ENCODE results near the gene RFX5. TPM values are rescaled to one million over a fixed set of nuclear protein-coding genes. Genes with fewer than 3 reads are reported as not detected.

The RFX5 gene
- total and polyA plus RNA-seq, 9 of the 15 experiments (the other 6 are each of a cell fraction or from before 2014, with no cell fraction given): 3.8 to 48.2 (median 32.2) TPM

DNA sequence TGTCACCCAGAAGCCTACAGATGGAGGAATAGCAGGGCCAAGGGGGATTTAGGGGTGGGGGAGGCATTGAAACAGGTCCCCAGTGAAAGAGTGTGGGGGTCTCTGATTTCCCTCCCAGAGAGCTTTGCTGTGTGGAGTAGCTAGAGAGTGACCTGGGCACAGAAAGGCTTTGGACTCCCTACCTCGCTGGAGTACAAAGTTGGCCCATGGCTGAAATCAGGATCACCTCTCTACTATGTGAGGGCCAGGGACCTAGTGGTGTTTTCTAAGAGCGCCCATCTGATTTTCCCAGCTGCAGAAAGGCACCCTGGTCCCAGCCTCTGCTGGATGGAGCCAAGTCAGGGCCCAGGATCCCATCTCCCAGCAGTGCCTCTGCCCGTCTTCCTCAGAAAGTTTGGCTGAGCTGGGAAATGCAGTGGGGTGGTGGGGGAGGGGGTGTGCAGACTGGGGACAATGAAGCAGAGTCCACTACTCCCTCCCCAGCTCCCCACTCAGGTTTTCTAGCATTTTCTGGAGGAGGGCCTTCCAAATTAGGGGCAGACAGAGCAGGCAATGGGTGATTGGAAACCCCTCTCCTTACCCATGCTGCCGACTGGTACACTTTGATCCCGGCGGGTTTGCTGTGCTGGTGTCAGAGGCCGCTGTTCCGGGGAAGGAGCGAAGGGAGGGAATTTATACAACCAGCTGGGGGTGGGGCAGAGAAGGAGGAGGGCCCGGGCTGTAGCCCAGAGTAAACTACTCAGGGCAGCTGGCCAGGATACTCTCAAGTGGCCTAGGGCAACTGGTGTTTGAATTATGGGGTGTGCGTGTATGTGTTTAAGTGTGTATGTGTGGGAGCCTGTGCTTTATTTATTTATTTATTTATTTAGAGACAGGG lies 25.2 kb upstream of the RFX5 start, which contains the start of gene SELENBP1 (continued):
- TF ChIP-seq, protein P1, sequence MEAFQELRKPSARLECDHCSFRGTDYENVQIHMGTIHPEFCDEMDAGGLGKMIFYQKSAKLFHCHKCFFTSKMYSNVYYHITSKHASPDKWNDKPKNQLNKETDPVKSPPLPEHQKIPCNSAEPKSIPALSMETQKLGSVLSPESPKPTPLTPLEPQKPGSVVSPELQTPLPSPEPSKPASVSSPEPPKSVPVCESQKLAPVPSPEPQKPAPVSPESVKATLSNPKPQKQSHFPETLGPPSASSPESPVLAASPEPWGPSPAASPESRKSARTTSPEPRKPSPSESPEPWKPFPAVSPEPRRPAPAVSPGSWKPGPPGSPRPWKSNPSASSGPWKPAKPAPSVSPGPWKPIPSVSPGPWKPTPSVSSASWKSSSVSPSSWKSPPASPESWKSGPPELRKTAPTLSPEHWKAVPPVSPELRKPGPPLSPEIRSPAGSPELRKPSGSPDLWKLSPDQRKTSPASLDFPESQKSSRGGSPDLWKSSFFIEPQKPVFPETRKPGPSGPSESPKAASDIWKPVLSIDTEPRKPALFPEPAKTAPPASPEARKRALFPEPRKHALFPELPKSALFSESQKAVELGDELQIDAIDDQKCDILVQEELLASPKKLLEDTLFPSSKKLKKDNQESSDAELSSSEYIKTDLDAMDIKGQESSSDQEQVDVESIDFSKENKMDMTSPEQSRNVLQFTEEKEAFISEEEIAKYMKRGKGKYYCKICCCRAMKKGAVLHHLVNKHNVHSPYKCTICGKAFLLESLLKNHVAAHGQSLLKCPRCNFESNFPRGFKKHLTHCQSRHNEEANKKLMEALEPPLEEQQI (IDR thresholded peaks at IDR 0.05): no peak
- TF ChIP-seq GTF2B (IDR thresholded peaks at IDR 0.05; ENCODE audit: extremely low read depth, insufficient read length) (no peak), ATF6 (CRISPR knock-in tag; IDR thresholded peaks at IDR 0.05) (no peak), ZNF3 (CRISPR knock-in tag; IDR thresholded peaks at IDR 0.05) (no peak), EWSR1 (IDR thresholded peaks at IDR 0.05; ENCODE audit: borderline replicate concordance, low read depth, partially characterized antibody) (no peak), ILK (tag; IDR thresholded peaks at IDR 0.05; ENCODE audit: borderline replicate concordance, low read depth) (no peak), IRF2 (CRISPR knock-in tag; IDR thresholded peaks at IDR 0.05) (no peak), STAT6 (CRISPR knock-in tag; IDR thresholded peaks at IDR 0.05) (no peak), NBN (IDR thresholded peaks at IDR 0.05; ENCODE audit: low read depth) (peak; percentile 50; the same call in 1 of the 2 replicates), MAX (CRISPR knock-in tag; IDR thresholded peaks at IDR 0.05) (no peak), PRMT5 (CRISPR knock-in tag; IDR thresholded peaks at IDR 0.05) (no peak), KAT7 (CRISPR knock-in tag; IDR thresholded peaks at IDR 0.05; ENCODE audit: borderline replicate concordance) (0 out of 2 replicates have a peak, but pooled peaks have one; percentile 27), SOX6 (IDR thresholded peaks at IDR 0.05) (no peak)
- TF ChIP-seq, protein P2, sequence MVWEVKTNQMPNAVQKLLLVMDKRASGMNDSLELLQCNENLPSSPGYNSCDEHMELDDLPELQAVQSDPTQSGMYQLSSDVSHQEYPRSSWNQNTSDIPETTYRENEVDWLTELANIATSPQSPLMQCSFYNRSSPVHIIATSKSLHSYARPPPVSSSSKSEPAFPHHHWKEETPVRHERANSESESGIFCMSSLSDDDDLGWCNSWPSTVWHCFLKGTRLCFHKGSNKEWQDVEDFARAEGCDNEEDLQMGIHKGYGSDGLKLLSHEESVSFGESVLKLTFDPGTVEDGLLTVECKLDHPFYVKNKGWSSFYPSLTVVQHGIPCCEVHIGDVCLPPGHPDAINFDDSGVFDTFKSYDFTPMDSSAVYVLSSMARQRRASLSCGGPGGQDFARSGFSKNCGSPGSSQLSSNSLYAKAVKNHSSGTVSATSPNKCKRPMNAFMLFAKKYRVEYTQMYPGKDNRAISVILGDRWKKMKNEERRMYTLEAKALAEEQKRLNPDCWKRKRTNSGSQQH (CRISPR knock-in tag; IDR thresholded peaks at IDR 0.05): no peak
- TF ChIP-seq, protein P3, sequence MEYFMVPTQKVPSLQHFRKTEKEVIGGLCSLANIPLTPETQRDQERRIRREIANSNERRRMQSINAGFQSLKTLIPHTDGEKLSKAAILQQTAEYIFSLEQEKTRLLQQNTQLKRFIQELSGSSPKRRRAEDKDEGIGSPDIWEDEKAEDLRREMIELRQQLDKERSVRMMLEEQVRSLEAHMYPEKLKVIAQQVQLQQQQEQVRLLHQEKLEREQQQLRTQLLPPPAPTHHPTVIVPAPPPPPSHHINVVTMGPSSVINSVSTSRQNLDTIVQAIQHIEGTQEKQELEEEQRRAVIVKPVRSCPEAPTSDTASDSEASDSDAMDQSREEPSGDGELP (CRISPR knock-in tag; IDR thresholded peaks at IDR 0.05; ENCODE audit: borderline replicate concordance): peak; percentile 75; the same call in 1 of the 2 replicates

Measured in K562 (cell line).